Kidney epithelial cell (primary cell): ENCODE results near the gene HNRNPA1. TPM values are rescaled to one million over a fixed set of nuclear protein-coding genes. Genes with fewer than 3 reads are reported as not detected.
"Not testable (repeated sequence)": the region's sequence is repeated elsewhere in the genome, so short reads cannot be mapped to it uniquely, and the experiment has no call there.

Source experiments
- DNase-seq: peaks from one replicate; pipeline ENCODE4 v3.0.0-alpha.2; 2010; ENCODE audit warnings: low read depth
- H3K27me3 ChIP-seq: 2 replicates; pipeline ENCODE4 v1.6.0; 2011; ENCODE audit warnings: low read length; ENCODE audit not compliant: control insufficient read depth, insufficient read depth
- H3K36me3 ChIP-seq: 2 replicates; pipeline ENCODE4 v1.5.1; 2011; ENCODE audit warnings: low read length; ENCODE audit not compliant: control insufficient read depth, insufficient read depth
- H3K4me3 ChIP-seq: 2 replicates; pipeline ENCODE4 v1.5.1; 2011; ENCODE audit warnings: low read depth, mild to moderate bottlenecking, control low read depth, low read length
- total RNA-seq: library from RNA; depleted of rRNA; stranded (reverse); fragments of >200 nt; gene quantifications from 2 replicates; pipeline ENCODE4 v1.2.3, GENCODE V29; 2015
- TF ChIP-seq, protein P1 (sequence below): IDR thresholded peaks from 2 replicates; pipeline ENCODE4 v1.5.1; 2011; ENCODE audit warnings: mild to moderate bottlenecking, moderate library complexity, low read length, control low read depth, inconsistent platforms; ENCODE audit not compliant: insufficient read depth, poor library complexity, severe bottlenecking

HNRNPA1 gene
- total RNA-seq, 1 donor from 2014 or later, result 645 TPM

DNA sequence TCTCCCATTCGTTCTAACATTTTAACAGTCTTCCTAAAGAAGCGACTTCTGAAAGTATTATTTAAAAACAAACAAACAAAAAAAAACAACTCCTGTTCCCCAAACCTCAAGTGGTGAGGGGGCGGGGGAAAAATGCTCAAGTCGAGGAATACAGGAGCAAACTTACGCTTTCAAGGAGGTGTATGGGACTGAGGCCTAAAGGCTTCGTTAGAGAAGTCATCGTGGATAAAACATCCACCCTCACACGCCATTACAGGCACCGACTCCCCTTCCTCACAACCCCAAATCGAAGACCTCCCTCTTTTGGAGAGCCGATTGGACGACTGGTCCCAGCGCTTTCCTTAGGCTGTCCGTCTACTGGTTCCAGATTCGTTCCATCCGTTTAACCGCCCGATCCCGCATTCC lies 1.3 kb upstream of the HNRNPA1 start:
- DNase-seq, result no peak
- H3K27me3 ChIP-seq, result no peaks in the 10 kb centered on the region
- peaks cover 3% of the 10 kb centered on the region for H3K36me3 ChIP-seq
- TF ChIP-seq, protein P1, sequence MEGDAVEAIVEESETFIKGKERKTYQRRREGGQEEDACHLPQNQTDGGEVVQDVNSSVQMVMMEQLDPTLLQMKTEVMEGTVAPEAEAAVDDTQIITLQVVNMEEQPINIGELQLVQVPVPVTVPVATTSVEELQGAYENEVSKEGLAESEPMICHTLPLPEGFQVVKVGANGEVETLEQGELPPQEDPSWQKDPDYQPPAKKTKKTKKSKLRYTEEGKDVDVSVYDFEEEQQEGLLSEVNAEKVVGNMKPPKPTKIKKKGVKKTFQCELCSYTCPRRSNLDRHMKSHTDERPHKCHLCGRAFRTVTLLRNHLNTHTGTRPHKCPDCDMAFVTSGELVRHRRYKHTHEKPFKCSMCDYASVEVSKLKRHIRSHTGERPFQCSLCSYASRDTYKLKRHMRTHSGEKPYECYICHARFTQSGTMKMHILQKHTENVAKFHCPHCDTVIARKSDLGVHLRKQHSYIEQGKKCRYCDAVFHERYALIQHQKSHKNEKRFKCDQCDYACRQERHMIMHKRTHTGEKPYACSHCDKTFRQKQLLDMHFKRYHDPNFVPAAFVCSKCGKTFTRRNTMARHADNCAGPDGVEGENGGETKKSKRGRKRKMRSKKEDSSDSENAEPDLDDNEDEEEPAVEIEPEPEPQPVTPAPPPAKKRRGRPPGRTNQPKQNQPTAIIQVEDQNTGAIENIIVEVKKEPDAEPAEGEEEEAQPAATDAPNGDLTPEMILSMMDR, result no peak
- H3K4me3 ChIP-seq, result peak overlapping the region; percentile 63

DNA sequence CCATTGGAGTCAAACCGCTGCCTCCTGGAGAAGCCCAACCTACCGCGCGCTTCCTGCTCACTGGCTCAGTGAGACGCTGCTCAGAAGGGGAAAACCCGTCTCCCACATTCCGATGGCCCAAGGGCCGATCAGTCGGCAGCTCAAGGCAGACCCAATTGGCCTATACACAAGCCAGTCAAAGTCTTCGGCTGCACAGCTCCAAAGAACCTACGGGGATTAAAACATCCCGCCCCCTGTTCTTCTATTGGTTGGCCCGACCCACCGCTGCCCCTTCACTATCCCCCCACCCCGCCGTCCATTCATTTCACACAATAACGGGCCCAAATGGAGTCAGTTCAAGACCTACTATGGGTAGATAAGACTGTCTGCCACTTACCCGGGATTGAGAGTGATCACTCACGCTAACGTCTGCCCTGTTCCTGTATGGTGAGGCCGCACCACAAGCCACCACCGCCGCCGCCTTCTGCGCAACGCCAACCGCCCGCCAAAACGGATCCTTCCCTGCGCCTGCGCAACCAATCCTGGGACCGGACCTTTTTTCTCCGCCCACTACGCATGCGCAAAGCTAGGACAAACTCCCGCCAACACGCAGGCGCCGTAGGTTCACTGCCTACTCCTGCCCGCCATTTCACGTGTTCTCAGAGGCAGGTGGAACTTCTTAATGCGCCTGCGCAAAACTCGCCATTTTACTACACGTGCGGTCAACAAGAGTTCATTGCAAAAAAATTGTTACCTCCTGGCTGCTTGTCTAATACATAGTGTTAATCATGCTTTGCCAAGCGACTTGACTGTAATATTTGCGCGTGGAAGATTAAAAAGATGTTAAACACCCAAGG lies 676 bp upstream of the HNRNPA1 start, which contains the start of gene CBX5:
Gene CBX5 (minus strand): TSS at position 491 of the 836 bp plus-strand sequence. CDS start 22,472 bp downstream, outside the sequence.
- DNase-seq, result peak; percentile 100
- no peaks in the 10 kb centered on the region for H3K27me3 ChIP-seq
- TF ChIP-seq, protein P1, result no peak
- peak within 1 kb of the TSS; percentile 99 for H3K4me3 ChIP-seq
- H3K36me3 ChIP-seq, result peaks cover 3% of the 10 kb centered on the region

DNA sequence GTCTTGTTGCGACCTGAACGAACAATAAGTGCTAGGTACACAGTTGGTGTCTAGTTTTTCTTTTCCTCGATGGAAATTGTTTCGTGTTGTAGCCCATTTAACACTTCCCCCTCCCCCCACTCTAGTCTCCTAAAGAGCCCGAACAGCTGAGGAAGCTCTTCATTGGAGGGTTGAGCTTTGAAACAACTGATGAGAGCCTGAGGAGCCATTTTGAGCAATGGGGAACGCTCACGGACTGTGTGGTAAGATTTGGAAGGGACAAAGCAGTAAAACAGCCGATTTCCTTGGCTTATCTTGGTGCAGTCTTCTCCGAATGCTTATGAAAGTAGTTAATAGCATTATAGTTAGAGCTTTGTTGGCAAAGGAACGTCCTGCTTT lies 724 bp downstream of the HNRNPA1 start:
- H3K27me3 ChIP-seq, DNase-seq, H3K36me3 ChIP-seq: not testable (repeated sequence)
- H3K4me3 ChIP-seq, result peak overlapping the region; percentile 99

DNA sequence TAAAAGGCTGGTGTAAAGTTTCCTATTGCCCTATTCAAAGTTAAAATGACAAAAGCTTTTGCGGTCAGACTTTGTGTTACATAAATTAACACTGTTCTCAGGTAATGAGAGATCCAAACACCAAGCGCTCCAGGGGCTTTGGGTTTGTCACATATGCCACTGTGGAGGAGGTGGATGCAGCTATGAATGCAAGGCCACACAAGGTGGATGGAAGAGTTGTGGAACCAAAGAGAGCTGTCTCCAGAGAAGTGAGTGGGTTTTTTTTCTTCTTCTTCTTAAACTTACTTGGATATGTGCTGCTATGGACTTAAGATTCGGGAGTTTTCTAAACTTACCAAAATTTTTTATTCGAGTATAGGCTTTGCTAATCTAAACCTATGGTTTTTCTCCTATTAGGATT lies 1.2 kb downstream of the HNRNPA1 start:
- DNase-seq, H3K36me3 ChIP-seq, H3K27me3 ChIP-seq: not testable (repeated sequence)
- peak overlapping the region; percentile 99 for H3K4me3 ChIP-seq

DNA sequence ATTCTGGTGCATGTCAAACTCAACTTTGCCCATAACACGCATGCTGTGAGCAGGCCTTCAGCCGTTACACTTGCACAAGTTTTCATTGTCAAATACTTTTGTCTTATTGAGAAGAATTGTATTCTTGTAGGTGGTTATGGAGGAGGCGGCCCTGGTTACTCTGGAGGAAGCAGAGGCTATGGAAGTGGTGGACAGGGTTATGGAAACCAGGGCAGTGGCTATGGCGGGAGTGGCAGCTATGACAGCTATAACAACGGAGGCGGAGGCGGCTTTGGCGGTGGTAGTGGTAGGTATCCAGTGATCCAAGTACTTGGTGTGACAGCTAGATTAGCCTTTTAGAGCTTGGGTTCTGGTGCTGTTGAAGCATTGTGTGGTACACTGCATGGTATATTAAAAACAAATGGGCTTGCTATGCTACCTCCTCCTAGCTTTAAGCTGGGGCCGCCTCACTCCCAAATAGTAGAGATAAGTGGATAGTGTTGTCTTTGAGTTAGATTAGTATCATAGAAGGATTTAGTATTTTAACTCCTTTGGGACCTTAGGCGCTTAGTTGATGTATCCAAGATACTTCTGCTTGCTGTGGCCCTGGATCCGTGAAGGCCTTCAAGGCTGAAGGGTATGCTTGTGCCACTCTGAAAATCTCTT lies 2.5 kb downstream of the HNRNPA1 start:
- Histone ChIP-seq H3K4me3 (peak overlapping the region; percentile 99), H3K36me3 (peaks cover 7% of the 10 kb centered on the region), H3K27me3 (no peaks in the 10 kb centered on the region)
- TF ChIP-seq, protein P1, result no peak
- no peak for DNase-seq

DNA sequence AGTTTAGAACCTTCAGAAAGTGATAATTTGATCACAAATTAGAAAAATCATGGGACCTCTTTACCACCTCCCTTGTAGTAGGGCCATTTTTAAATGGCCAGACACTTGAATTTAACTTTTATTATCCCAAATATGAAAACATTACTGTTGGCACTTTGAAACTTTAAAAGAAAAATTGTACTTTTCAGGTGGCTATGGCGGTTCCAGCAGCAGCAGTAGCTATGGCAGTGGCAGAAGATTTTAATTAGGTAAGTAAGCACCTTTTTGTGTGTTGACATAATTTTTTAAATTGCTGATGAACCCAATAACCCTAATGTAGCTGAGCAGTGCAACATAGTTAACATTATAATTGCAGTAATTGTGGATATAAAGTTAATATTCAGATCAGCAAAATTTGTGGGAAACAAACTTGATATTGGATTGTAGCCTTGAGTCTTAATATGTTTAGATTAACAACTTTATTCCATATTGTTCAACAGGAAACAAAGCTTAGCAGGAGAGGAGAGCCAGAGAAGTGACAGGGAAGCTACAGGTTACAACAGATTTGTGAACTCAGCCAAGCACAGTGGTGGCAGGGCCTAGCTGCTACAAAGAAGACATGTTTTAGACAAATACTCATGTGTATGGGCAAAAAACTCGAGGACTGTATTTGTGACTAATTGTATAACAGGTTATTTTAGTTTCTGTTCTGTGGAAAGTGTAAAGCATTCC lies 3.7 kb downstream of the HNRNPA1 start:
- H3K4me3 ChIP-seq, result peak overlapping the region; percentile 99
- not testable (repeated sequence) for DNase-seq, H3K36me3 ChIP-seq, H3K27me3 ChIP-seq

DNA sequence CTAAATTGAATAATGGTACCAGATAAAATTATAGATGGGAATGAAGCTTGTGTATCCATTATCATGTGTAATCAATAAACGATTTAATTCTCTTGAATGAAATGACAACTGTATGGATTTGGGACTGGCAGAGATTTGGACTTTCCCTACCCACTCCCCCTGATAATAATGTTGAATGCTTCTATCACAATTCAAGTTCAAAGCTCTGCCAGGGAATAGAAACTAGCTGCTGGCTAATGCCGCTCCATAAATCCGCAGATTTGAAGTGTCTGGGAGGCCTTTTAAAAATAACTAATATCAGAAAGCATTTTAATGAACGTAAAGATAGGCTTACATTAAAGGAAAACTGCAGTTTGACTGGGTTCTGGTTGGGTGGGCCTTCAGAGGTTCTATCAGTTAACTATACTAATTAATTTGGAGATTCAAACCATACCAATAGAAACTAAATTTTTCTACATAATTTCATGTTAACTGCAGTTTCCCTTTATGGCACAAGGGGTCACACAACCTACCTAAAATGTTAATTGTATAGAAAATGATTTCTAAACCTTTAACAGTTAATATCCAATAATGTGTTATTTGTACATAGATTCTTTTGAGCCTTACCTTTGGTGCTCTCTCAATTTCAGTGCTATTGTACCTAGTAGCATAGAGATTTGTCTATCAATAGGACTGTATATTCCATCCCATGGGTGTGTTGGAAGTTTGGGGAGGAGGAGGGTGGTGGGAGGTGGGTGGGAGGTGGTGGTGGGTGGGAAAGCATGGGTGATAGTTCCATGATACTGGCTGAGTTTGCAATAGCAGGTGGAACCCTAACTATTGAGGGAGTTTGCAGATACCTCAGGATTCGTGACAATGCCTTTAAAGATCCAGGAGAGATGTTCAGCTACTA lies 4.9 kb downstream of the HNRNPA1 start:
- H3K27me3 ChIP-seq, result no peaks in the 10 kb centered on the region
- no peak overlapping the region for H3K4me3 ChIP-seq
- no peak for DNase-seq
- TF ChIP-seq, protein P1, result peak; percentile 21
- peaks cover 7% of the 10 kb centered on the region for H3K36me3 ChIP-seq
